Left colon (tissue), 2 donors: ENCODE data around the gene HESX1. TPM values are rescaled to one million over a fixed set of nuclear protein-coding genes. Genes with fewer than 3 reads are reported as not detected.

Experiments used
- ATAC-seq: fragments of 200-7000 bp; cut with Tn5 transposase; one replicate; pipeline ENCODE4 v1.9.1; 2020; ENCODE audit warnings: mild to moderate bottlenecking, moderate library complexity
- DNase-seq, 2 donors: peaks; one replicate each; pipeline ENCODE4 v3.0.0-alpha.2; 2020
- intact Hi-C, 2 donors: fragments of 100-400 bp; cut with DNase I in 1 of 2; cut with micrococcal nuclease in 1 of 2; formaldehyde crosslinking; loops; one replicate each; pipeline versions ENCODE4 v1.11.2 to v1.14.0; 2022; cut with DNase I, micrococcal nuclease
- total RNA-seq, 2 donors: library from RNA; stranded (reverse); fragmentation: NEBNext Ultra II Directional; extraction: Animal tissue kit (Norgen Biotek cat#: 25700); gene quantifications; one replicate each; pipeline ENCODE4 v1.2.1, GENCODE V29; 2021
- donor health status: DM: no; HTN: no; CAD: no.
- donor health status: DM: yes; HTN: yes; CAD: no.

The HESX1 gene
- total RNA-seq, 2 donors from 2014 or later: 0.43 TPM; not detected in 1

- DNase-seq (no peak), ATAC-seq (no peak)
- intact Hi-C loops: no loop called here
Observed at GRCh38 chr3:57152151-57153143, 47.3 kb downstream of the HESX1 start.

- intact Hi-C loops: no loop called here
- no peak for DNase-seq
- ATAC-seq: no peak
Observed at GRCh38 chr3:57151749-57152148, 48.0 kb downstream of the HESX1 start.

GRCh38 chr3:57151021-57151449, 48.7 kb downstream of the HESX1 start:
- ATAC-seq: no peak
- DNase-seq: no peak
- intact Hi-C loops: no loop called here

GRCh38 chr3:57150113-57150581, 49.6 kb downstream of the HESX1 start:
- DNase-seq (no peak), ATAC-seq (no peak)
- intact Hi-C loops: no loop called here

Other genes starting within 250 kb of the HESX1 start
- gene SPATA12, start 139.3 kb downstream of the HESX1 start, total RNA-seq: not detected
- 1 to 10 TPM in 1 of 2 donors, under 1 TPM in 1; 0.85 to 2.7 TPM for gene IL17RD, start 34.6 kb downstream of the HESX1 start, total RNA-seq
- gene APPL1, start 27.8 kb upstream of the HESX1 start, total RNA-seq: 10 to 100 TPM; 25.7 to 38.8 TPM
- not detected for gene ASB14, start 92.7 kb upstream of the HESX1 start, total RNA-seq